ENCODE results near the gene FERMT2. TPM values are rescaled to one million over a fixed set of nuclear protein-coding genes. Genes with fewer than 3 reads are reported as not detected.

Gene FERMT2
- polyA plus RNA-seq, 1 donor (not counting 4 experiments of a cell fraction or from before 2014, with no cell fraction given): 19.6 TPM

DNA sequence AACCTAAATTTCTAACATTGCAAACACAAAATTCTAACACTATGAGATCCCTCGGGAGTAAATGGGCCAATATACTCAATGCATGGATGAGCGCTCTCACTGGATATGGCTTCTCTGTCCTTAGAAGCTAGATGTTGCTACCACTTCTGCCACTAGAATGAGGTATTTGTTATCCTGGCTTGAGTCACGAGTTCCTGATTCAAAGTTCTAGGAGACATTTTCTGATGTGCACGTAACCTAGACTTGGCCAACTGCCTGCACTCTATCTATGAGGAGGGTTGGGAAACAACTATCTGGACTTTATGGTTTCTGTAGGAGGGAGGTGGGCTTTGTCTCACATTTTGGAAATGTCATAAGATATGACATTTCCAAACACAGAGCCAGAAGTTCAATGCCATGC is 37.6 kb downstream of the FERMT2 start:
- Histone ChIP-seq H3K9me3 (ENCODE audit: control insufficient read depth, low read depth, low read length) (no peaks in the 10 kb centered on the region), H3K9ac (ENCODE audit: control insufficient read depth, extremely low read depth, insufficient read depth, low read length) (no peak overlapping the region), H2AFZ (ENCODE audit: control insufficient read depth, low read length) (no peak overlapping the region), H3K4me3 (ENCODE audit: control insufficient read depth in 2 of 3, extremely low read depth in 1 of 3, insufficient read depth in 2 of 3, low read depth in 1 of 3, low read length in 3 of 3) (no peak overlapping the region), H3K27ac (ENCODE audit: control insufficient read depth, insufficient read depth, low read length) (no peak overlapping the region), H3K27me3 (ENCODE audit: control insufficient read depth, extremely low read depth, insufficient read depth, low read length) (no peaks in the 10 kb centered on the region), H3K36me3 (ENCODE audit: control insufficient read depth in 2 of 2, extremely low read depth in 1 of 2, insufficient read depth in 2 of 2, low read length in 2 of 2) (peaks cover 0 to 2% of the 10 kb centered on the region in 2 experiments), H3K9me1 (ENCODE audit: control insufficient read depth, extremely low read depth, insufficient read depth, low read length) (no peaks in the 10 kb centered on the region), H3K4me1 (ENCODE audit: control insufficient read depth, extremely low read depth, insufficient read depth, low read length) (peaks cover 6% of the 10 kb centered on the region), H3K79me2 (ENCODE audit: control insufficient read depth, insufficient read depth, low read length) (no peaks in the 10 kb centered on the region), H4K20me1 (ENCODE audit: control insufficient read depth, extremely low read depth, insufficient read depth, low read length) (no peaks in the 10 kb centered on the region), H3K4me2 (ENCODE audit: control insufficient read depth, extremely low read depth, insufficient read depth, low read depth, low read length) (no peak overlapping the region)
- DNase-seq (ENCODE audit: low read depth, low spot score): no peak
- no peak for TF ChIP-seq CTCF (optimal IDR thresholded peaks at IDR 0.05 in 1 of 3, IDR thresholded peaks at IDR 0.05 in 1 of 3, conservative IDR thresholded peaks at IDR 0.05 in 1 of 3; ENCODE audit: extremely low read depth in 1 of 3, insufficient read depth in 2 of 3, low read length in 3 of 3)
- TF ChIP-seq EZH2 (IDR thresholded peaks at IDR 0.05; ENCODE audit: low read length): no peak
- FAIRE-seq: no peak
- dilution Hi-C loops (cut with MboI; ENCODE audit: extremely low pct_ligation_motif_present, low sequenced_read_pairs): no loop called here

DNA sequence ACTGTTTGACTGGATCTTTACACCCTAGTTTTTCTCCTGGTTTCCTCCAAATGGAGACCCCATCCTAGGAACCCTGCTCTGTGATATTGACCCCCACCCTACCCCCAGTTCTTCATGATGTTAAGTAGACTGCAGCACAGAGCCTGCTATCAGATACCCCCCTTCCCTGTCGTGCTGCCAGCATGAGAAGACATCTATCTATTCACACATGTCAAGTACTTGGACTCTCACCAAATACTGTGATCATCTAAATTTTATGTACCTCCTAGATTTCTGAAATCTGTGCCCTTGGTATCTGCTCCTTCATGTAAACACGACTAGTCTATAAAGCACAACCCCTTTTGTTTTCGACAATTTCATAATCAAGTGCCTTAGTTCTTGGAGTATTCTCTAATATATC is 38.9 kb downstream of the FERMT2 start:
- Histone ChIP-seq H4K20me1 (ENCODE audit: control insufficient read depth, extremely low read depth, insufficient read depth, low read length) (no peaks in the 10 kb centered on the region), H3K27ac (ENCODE audit: control insufficient read depth, insufficient read depth, low read length) (no peak overlapping the region), H3K9me1 (ENCODE audit: control insufficient read depth, extremely low read depth, insufficient read depth, low read length) (no peaks in the 10 kb centered on the region), H3K27me3 (ENCODE audit: control insufficient read depth, extremely low read depth, insufficient read depth, low read length) (no peaks in the 10 kb centered on the region), H3K79me2 (ENCODE audit: control insufficient read depth, insufficient read depth, low read length) (no peaks in the 10 kb centered on the region), H2AFZ (ENCODE audit: control insufficient read depth, low read length) (no peak overlapping the region), H3K4me1 (ENCODE audit: control insufficient read depth, extremely low read depth, insufficient read depth, low read length) (peaks cover 2% of the 10 kb centered on the region), H3K4me2 (ENCODE audit: control insufficient read depth, extremely low read depth, insufficient read depth, low read depth, low read length) (no peak overlapping the region), H3K9me3 (ENCODE audit: control insufficient read depth, low read depth, low read length) (no peaks in the 10 kb centered on the region), H3K4me3 (ENCODE audit: control insufficient read depth in 2 of 3, extremely low read depth in 1 of 3, insufficient read depth in 2 of 3, low read depth in 1 of 3, low read length in 3 of 3) (no peak overlapping the region), H3K36me3 (ENCODE audit: control insufficient read depth in 2 of 2, extremely low read depth in 1 of 2, insufficient read depth in 2 of 2, low read length in 2 of 2) (peaks cover 0 to 2% of the 10 kb centered on the region in 2 experiments), H3K9ac (ENCODE audit: control insufficient read depth, extremely low read depth, insufficient read depth, low read length) (no peak overlapping the region)
- TF ChIP-seq EZH2 (IDR thresholded peaks at IDR 0.05; ENCODE audit: low read length) (no peak), CTCF (optimal IDR thresholded peaks at IDR 0.05 in 1 of 3, IDR thresholded peaks at IDR 0.05 in 1 of 3, conservative IDR thresholded peaks at IDR 0.05 in 1 of 3; ENCODE audit: extremely low read depth in 1 of 3, insufficient read depth in 2 of 3, low read length in 3 of 3) (no peak)
- FAIRE-seq (no peak), DNase-seq (ENCODE audit: low read depth, low spot score) (no peak)
- dilution Hi-C loops (cut with MboI; ENCODE audit: extremely low pct_ligation_motif_present, low sequenced_read_pairs): no loop called here
